Effector CD8-positive, alpha-beta T cell (primary cell): Measurements from ENCODE around the gene EXOSC2.

Source experiments
- DNase-seq: peaks from one replicate; lab custom pipeline; 2025; lab: John Stamatoyannopoulos, UW

The EXOSC2 gene

GRCh38 chr9:130738281-130738680 lies 44.7 kb downstream of the EXOSC2 start:
- no peak for DNase-seq

DNA sequence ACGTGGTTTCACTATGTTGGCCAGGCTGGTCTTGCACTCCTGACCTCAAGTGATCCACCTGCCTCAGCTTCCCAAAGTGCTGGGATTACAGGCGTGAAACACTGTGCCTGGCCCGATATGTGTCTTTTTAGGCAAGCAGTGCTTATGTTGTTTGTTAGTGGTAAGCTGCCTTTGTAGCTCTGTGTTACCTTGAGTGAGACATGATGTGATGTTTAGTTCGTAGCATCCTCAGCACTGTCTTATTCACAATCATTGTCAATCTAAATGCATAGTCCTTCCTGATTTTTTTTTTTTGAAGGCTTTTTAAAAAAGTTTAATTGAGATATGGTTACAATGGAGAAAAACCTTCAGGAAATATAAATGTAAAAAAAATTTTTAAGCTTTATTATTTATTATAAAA lies 45.5 kb downstream of the EXOSC2 start:
- DNase-seq, result no peak

DNA sequence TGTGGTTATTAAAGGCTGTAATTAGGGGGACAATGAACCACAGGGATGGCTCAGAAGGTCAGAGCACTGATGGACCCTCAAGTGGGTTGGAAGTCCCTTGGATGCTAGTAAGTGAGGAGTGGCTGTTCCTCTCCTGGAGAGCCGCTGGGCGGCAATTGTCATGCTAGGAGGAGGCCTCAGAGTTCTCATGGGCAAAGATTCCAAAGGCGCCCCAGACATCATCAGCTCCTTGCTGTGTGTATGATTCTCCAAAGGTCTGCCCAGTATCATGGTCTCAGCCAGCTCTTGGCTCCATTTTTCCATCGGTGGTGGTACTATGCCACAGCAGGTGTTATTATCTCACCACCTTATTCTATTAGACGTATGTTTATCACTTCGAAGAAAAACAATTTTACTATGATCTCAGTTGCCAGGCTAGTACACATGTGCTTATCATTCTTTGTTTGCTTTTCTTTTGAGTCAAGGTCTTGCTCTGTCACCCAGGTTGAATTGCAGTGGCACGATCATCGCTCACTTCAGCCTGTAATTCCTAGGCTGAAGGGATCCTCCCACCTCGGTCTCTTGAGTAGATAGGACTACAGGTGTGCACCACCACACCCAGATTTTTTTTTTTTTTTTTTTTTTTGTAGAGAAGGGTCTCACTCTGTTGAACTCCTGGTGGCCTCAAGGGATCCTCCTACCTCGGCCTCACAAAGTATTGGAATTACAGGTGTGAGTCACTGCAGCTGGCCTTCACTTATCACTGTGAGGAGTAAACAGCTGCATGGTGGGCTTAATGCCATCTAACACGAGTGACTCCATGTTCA lies 46.8 kb downstream of the EXOSC2 start:
- no peak for DNase-seq

- no peak for DNase-seq
These were observed 47.4 kb downstream of the EXOSC2 start for GRCh38 chr9:130741024-130741305.

GRCh38 chr9:130741831-130742449 lies 48.4 kb downstream of the EXOSC2 start:
- no peak for DNase-seq

DNA sequence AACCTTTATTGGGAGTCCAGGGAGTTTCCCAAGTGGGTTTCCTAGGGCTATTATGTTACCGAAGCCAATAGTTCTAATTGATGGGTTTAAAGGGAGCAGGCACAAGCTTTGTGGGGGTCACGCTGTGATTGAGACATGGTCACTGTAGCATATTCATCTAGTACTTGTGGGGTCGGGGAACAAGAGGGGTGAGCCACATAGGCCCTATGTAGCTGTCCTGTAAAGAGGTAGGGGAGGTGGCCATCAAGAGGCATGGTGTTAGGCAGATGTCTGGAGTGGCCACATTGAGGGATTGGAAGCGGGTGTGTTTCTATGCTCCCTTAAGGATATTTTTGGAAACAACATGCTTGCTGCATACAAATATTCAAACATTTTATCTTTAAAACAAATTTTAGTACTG lies 50.1 kb downstream of the EXOSC2 start:
- DNase-seq, result no peak

DNA sequence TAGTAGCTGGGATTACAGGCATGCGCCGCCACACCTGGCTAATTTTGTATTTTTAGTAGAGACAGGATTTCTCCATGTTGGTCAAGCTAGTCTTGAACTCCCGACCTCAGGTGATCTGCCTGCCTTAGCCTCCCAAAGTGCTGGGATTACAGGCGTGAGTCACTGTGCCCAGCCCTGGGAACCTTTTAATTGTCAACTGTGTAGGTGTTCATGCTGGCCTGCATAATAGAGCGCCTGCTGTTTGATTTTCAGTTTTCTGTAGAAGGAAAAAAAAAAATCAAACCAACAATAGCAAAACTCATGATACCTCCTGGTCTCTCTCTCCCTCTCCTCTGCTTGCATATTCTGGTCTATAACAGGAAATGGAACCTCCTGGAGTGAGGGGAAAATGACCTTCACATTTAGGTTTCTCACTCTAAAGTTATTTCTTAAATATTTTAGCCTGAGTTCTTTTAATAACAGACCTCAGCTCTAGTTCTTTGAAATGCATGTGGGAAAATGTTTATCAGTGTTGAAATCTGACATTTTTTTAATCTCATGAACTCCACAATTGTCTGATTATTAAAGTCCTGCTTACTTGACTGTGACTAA lies 51.7 kb downstream of the EXOSC2 start:
- no peak for DNase-seq

DNA sequence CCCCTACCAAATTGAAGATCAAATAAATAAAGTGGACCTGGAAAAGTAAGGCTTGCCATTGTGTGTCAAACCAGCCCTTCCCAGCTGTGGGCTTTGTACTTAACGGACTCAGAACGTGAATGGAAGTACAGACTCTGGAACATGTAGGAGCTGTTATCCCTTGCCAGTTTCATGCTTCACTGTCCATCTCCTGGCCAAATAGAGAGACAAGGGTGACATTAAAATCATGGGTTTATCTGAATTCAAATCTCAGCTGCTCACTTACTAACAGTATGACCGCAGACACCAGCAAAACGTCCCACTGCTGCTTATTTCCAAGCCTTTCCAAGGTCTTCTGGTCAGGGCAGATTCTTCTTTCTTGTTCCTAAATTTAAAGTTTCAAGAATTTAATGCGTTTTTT lies 52.2 kb downstream of the EXOSC2 start:
- DNase-seq, result no peak

- no peak for DNase-seq
These were observed 53.0 kb downstream of the EXOSC2 start for GRCh38 chr9:130746434-130747212.

- DNase-seq, result no peak
These were observed 58.2 kb downstream of the EXOSC2 start for GRCh38 chr9:130751631-130752355.
